ENCODE data around the gene HEXIM2. TPM values are rescaled to one million over a fixed set of nuclear protein-coding genes. Genes with fewer than 3 reads are reported as not detected.

Gene HEXIM2
- total RNA-seq, 1 experiment from 2014 or later: 11.9 TPM

GRCh38 chr17:45148183-45149036 is 13.3 kb upstream of the HEXIM2 start, which contains the start of gene HEXIM1 (continued):
- TF ChIP-seq ZNF121 (CRISPR knock-in tag; IDR thresholded peaks at IDR 0.05) (no peak), ARID4B (CRISPR knock-in tag; IDR thresholded peaks at IDR 0.05; ENCODE audit: borderline replicate concordance) (no peak), JUN (CRISPR knock-in tag; IDR thresholded peaks at IDR 0.05) (no peak), CDX4 (CRISPR knock-in tag; IDR thresholded peaks at IDR 0.05; ENCODE audit: borderline replicate concordance) (peak; percentile 90), E2F4 (CRISPR knock-in tag; IDR thresholded peaks at IDR 0.05; ENCODE audit: borderline replicate concordance, low read depth) (0 out of 2 replicates have a peak, but pooled peaks have one; percentile 9), ZBTB21 (CRISPR knock-in tag; IDR thresholded peaks at IDR 0.05; ENCODE audit: borderline replicate concordance) (no peak), MAX (CRISPR knock-in tag; IDR thresholded peaks at IDR 0.05) (0 out of 2 replicates have a peak, but pooled peaks have one; percentile 18), ZNF425 (CRISPR knock-in tag; conservative IDR thresholded peaks at IDR 0.05) (peak; percentile 81; the same call in 1 of the 2 replicates), ZSCAN18 (CRISPR knock-in tag; IDR thresholded peaks at IDR 0.05) (no peak), ZNF281 (CRISPR knock-in tag; IDR thresholded peaks at IDR 0.05) (0 out of 2 replicates have a peak, but pooled peaks have one; percentile 41), ZMAT4 (CRISPR knock-in tag; IDR thresholded peaks at IDR 0.05) (peak; percentile 94), GRHL2 (CRISPR knock-in tag; IDR thresholded peaks at IDR 0.05; ENCODE audit: insufficient replicate concordance, severe bottlenecking) (no peak), USF2 (CRISPR knock-in tag; IDR thresholded peaks at IDR 0.05) (no peak; the same call in 1 of the 2 replicates), AFF4 (CRISPR knock-in tag; IDR thresholded peaks at IDR 0.05; ENCODE audit: borderline replicate concordance) (no peak), USF1 (CRISPR knock-in tag; IDR thresholded peaks at IDR 0.05) (no peak)

Data from WTC11 (cell line).